HepG2 (cell line): ENCODE data around the gene FAM219A. TPM values are rescaled to one million over a fixed set of nuclear protein-coding genes. Genes with fewer than 3 reads are reported as not detected.

Experiments
- BRD4 ChIP-seq: sonication (generic); formaldehyde crosslinking; IDR thresholded peaks from 2 replicates; pipeline ENCODE4 v1.4.0; 2020; ENCODE audit warnings: missing genetic modification reagents
- CEBPB ChIP-seq: IDR thresholded peaks from 2 replicates; pipeline ENCODE4 v1.6.1; 2011; ENCODE audit warnings: low read depth, low read length, improper control_type of control experiment, borderline replicate concordance
- KMT2B ChIP-seq: IDR thresholded peaks from 2 replicates; pipeline ENCODE4 v1.6.1; 2016; ENCODE audit warnings: missing genetic modification reagents, missing compliant biosample characterization
- NR2C2 ChIP-seq: sonication (generic); formaldehyde crosslinking; IDR thresholded peaks from 2 replicates; pipeline ENCODE4 v1.4.0; 2020; ENCODE audit warnings: missing genetic modification reagents, mild to moderate bottlenecking, moderate library complexity, borderline replicate concordance
- RARA ChIP-seq: IDR thresholded peaks from 2 replicates; pipeline ENCODE4 v1.6.1; 2016; ENCODE audit warnings: missing genetic modification reagents, missing compliant biosample characterization
- SNAI1 ChIP-seq: sonication (generic); formaldehyde crosslinking; IDR thresholded peaks from 2 replicates; pipeline ENCODE4 v1.5.0; 2020; ENCODE audit warnings: mild to moderate bottlenecking, missing genetic modification reagents, borderline replicate concordance
- TMF1 ChIP-seq: sonication (generic); formaldehyde crosslinking; IDR thresholded peaks from 2 replicates; pipeline ENCODE4 v1.8.1; 2022; ENCODE audit warnings: low read depth, missing genetic modification reagents
- ZFP1 ChIP-seq: IDR thresholded peaks from 2 replicates; pipeline ENCODE4 v1.6.1; 2016
- ZFP41 ChIP-seq: sonication (generic); formaldehyde crosslinking; IDR thresholded peaks from 2 replicates; pipeline ENCODE4 v1.4.0; 2020; ENCODE audit warnings: mild to moderate bottlenecking, missing genetic modification reagents, borderline replicate concordance
- ZNF546 ChIP-seq: sonication (generic); formaldehyde crosslinking; conservative IDR thresholded peaks from 2 replicates; pipeline ENCODE4 v1.8.1; 2023; ENCODE audit warnings: mild to moderate bottlenecking, missing genetic modification reagents
- ZNF552 ChIP-seq: sonication (generic); formaldehyde crosslinking; IDR thresholded peaks from 2 replicates; pipeline ENCODE4 v1.9.0; 2022; ENCODE audit warnings: missing genetic modification reagents, mild to moderate bottlenecking, borderline replicate concordance
- ZNF607 ChIP-seq: sonication (generic); formaldehyde crosslinking; IDR thresholded peaks from 2 replicates; pipeline ENCODE4 v1.5.1; 2020; ENCODE audit warnings: missing genetic modification reagents, mild to moderate bottlenecking, borderline replicate concordance
- ZNF780A ChIP-seq: sonication (generic); formaldehyde crosslinking; IDR thresholded peaks from 2 replicates; pipeline ENCODE4 v1.8.0; 2022; ENCODE audit warnings: mild to moderate bottlenecking, missing genetic modification reagents, moderate library complexity
- polyA plus RNA-seq, 8 experiments: library from polyadenylated mRNA; depleted of rRNA in 3 of 8; stranded (reverse) in 7 of 8; unstranded in 1 of 8; fragments of >200 nt; fragmentation: Illumina TruSeq in 4 of 8; extraction: Trizol in 4 of 8; gene quantifications; 2 replicates each; pipeline versions ENCODE4 v1.2.1 to v1.2.3, GENCODE V29; 2011 to 2016; ENCODE audit warnings: low read depth in 4 of 8, missing spikeins in 1 of 8, mixed read lengths in 1 of 8; ENCODE audit not compliant: insufficient read depth in 1 of 8
- total RNA-seq, 5 experiments: library from RNA; depleted of rRNA; stranded (reverse); fragments of >200 nt; fragmentation: Illumina TruSeq; extraction: Trizol; gene quantifications; 2 replicates each; pipeline ENCODE4 v1.2.3, GENCODE V29; 2016; ENCODE audit warnings: low read depth in 1 of 5
- TF ChIP-seq, protein P1 (sequence below): sonication (generic); formaldehyde crosslinking; IDR thresholded peaks from 2 replicates; pipeline ENCODE4 v1.4.0; 2020; ENCODE audit warnings: missing genetic modification reagents, borderline replicate concordance
- TF ChIP-seq, protein P2 (sequence below): sonication (generic); formaldehyde crosslinking; IDR thresholded peaks from 2 replicates; pipeline ENCODE4 v1.4.0; 2020; ENCODE audit warnings: missing genetic modification reagents
- TF ChIP-seq, protein P3 (sequence below): IDR thresholded peaks from 2 replicates; pipeline ENCODE4 v1.6.1; 2016
- TF ChIP-seq, protein P4 (sequence below): sonication (generic); formaldehyde crosslinking; IDR thresholded peaks from 2 replicates; pipeline ENCODE4 v1.8.1; 2023; ENCODE audit warnings: mild to moderate bottlenecking, missing genetic modification reagents, borderline replicate concordance
- TF ChIP-seq, protein P5 (sequence below): sonication (generic); formaldehyde crosslinking; IDR thresholded peaks from 2 replicates; pipeline ENCODE4 v1.5.0; 2020; ENCODE audit warnings: mild to moderate bottlenecking, missing genetic modification reagents

Gene FAM219A
- total and polyA plus RNA-seq, 2 of the 13 experiments (the other 11 are each of a cell fraction or from before 2014, with no cell fraction given), result 3.9 to 6.4 TPM

DNA sequence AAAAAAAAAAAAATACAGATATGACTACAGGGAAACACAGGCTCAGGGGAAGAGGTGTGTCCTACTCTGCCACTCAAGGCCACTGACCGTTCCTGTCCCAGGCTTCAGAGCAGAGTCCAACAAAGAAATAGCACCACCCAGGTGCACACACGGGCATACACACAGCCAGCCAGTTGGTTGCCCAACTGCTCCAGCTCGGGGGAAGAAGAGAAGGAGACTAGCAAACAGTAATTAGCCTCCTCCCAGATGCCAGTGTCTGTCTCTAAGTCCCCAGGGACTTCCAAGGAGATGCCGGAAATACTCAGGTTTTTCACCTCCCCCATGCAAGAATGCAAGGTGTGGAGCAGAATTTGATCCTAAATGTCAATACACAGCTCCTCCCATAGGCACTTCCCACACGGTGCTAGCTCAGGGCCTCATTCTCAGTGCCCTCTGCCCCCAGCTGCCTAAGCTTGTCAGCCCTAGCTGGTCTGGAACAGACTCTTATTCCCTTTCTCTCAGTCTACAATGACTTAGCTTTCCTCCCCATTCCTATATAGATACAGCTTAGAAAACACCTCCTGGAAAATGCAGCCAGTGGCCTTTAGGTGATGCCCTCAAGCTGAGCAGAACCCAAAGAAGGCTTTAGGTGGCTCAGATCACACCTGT lies 83.3 kb downstream of the FAM219A start (continued):
- TF ChIP-seq KMT2B (CRISPR knock-in tag) (0 out of 2 replicates have a peak, but pooled peaks have one; percentile 32), RARA (CRISPR knock-in tag) (peak; percentile 44; the same call in 1 of the 2 replicates), ZNF780A (CRISPR knock-in tag) (no peak), ZFP41 (CRISPR knock-in tag) (no peak), ZNF546 (no peak), SNAI1 (CRISPR knock-in tag) (0 out of 2 replicates have a peak, but pooled peaks have one; percentile 49), CEBPB (peak; percentile 93), ZFP1 (CRISPR knock-in tag) (no peak), ZNF607 (CRISPR knock-in tag) (no peak), NR2C2 (CRISPR knock-in tag) (peak; percentile 31; the same call in 1 of the 2 replicates), BRD4 (CRISPR knock-in tag) (no peak), TMF1 (CRISPR knock-in tag) (no peak), ZNF552 (CRISPR knock-in tag) (no peak)
- TF ChIP-seq, protein P1, sequence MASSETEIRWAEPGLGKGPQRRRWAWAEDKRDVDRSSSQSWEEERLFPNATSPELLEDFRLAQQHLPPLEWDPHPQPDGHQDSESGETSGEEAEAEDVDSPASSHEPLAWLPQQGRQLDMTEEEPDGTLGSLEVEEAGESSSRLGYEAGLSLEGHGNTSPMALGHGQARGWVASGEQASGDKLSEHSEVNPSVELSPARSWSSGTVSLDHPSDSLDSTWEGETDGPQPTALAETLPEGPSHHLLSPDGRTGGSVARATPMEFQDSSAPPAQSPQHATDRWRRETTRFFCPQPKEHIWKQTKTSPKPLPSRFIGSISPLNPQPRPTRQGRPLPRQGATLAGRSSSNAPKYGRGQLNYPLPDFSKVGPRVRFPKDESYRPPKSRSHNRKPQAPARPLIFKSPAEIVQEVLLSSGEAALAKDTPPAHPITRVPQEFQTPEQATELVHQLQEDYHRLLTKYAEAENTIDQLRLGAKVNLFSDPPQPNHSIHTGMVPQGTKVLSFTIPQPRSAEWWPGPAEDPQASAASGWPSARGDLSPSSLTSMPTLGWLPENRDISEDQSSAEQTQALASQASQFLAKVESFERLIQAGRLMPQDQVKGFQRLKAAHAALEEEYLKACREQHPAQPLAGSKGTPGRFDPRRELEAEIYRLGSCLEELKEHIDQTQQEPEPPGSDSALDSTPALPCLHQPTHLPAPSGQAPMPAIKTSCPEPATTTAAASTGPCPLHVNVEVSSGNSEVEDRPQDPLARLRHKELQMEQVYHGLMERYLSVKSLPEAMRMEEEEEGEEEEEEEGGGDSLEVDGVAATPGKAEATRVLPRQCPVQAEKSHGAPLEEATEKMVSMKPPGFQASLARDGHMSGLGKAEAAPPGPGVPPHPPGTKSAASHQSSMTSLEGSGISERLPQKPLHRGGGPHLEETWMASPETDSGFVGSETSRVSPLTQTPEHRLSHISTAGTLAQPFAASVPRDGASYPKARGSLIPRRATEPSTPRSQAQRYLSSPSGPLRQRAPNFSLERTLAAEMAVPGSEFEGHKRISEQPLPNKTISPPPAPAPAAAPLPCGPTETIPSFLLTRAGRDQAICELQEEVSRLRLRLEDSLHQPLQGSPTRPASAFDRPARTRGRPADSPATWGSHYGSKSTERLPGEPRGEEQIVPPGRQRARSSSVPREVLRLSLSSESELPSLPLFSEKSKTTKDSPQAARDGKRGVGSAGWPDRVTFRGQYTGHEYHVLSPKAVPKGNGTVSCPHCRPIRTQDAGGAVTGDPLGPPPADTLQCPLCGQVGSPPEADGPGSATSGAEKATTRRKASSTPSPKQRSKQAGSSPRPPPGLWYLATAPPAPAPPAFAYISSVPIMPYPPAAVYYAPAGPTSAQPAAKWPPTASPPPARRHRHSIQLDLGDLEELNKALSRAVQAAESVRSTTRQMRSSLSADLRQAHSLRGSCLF (CRISPR knock-in tag), result no peak
- TF ChIP-seq, protein P2, sequence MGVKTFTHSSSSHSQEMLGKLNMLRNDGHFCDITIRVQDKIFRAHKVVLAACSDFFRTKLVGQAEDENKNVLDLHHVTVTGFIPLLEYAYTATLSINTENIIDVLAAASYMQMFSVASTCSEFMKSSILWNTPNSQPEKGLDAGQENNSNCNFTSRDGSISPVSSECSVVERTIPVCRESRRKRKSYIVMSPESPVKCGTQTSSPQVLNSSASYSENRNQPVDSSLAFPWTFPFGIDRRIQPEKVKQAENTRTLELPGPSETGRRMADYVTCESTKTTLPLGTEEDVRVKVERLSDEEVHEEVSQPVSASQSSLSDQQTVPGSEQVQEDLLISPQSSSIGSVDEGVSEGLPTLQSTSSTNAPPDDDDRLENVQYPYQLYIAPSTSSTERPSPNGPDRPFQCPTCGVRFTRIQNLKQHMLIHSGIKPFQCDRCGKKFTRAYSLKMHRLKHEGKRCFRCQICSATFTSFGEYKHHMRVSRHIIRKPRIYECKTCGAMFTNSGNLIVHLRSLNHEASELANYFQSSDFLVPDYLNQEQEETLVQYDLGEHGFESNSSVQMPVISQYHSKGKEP (CRISPR knock-in tag), result 0 out of 2 replicates have a peak, but pooled peaks have one; percentile 55
- TF ChIP-seq, protein P3, sequence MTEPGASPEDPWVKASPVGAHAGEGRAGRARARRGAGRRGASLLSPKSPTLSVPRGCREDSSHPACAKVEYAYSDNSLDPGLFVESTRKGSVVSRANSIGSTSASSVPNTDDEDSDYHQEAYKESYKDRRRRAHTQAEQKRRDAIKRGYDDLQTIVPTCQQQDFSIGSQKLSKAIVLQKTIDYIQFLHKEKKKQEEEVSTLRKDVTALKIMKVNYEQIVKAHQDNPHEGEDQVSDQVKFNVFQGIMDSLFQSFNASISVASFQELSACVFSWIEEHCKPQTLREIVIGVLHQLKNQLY (CRISPR knock-in tag), result no peak
- TF ChIP-seq, protein P4, sequence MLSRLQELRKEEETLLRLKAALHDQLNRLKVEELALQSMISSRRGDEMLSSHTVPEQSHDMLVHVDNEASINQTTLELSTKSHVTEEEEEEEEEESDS (CRISPR knock-in tag), result no peak
- TF ChIP-seq, protein P5, sequence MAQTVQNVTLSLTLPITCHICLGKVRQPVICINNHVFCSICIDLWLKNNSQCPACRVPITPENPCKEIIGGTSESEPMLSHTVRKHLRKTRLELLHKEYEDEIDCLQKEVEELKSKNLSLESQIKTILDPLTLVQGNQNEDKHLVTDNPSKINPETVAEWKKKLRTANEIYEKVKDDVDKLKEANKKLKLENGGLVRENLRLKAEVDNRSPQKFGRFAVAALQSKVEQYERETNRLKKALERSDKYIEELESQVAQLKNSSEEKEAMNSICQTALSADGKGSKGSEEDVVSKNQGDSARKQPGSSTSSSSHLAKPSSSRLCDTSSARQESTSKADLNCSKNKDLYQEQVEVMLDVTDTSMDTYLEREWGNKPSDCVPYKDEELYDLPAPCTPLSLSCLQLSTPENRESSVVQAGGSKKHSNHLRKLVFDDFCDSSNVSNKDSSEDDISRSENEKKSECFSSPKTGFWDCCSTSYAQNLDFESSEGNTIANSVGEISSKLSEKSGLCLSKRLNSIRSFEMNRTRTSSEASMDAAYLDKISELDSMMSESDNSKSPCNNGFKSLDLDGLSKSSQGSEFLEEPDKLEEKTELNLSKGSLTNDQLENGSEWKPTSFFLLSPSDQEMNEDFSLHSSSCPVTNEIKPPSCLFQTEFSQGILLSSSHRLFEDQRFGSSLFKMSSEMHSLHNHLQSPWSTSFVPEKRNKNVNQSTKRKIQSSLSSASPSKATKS (CRISPR knock-in tag), result no peak
